H9 (cell line): ENCODE data around the gene MT2A. TPM values are rescaled to one million over a fixed set of nuclear protein-coding genes. Genes with fewer than 3 reads are reported as not detected.

Experiments used
- DNase-seq: peaks from one replicate; pipeline ENCODE4 v3.0.0-alpha.2; 2017
- H2AFZ ChIP-seq: one replicate; pipeline ENCODE4 v1.6.1; 2013; ENCODE audit warnings: mild to moderate bottlenecking, low read length, control low read depth, moderate library complexity
- H2AK5ac ChIP-seq: 2 replicates; pipeline ENCODE4 v1.6.1; 2013; ENCODE audit warnings: low read length, control low read depth, mixed read lengths; ENCODE audit not compliant: insufficient read length
- H2BK120ac ChIP-seq: one replicate; pipeline ENCODE4 v1.6.1; 2013; ENCODE audit warnings: low read depth, mild to moderate bottlenecking, low read length, control low read depth, inconsistent platforms; ENCODE audit not compliant: poor library complexity, severe bottlenecking
- H2BK12ac ChIP-seq: 2 replicates; pipeline ENCODE4 v1.6.1; 2013; ENCODE audit warnings: low read length, control low read depth, mixed read lengths, low read depth; ENCODE audit not compliant: insufficient read length
- H2BK15ac ChIP-seq: 2 replicates; pipeline ENCODE4 v1.6.1; 2013; ENCODE audit warnings: low read depth, low read length, control low read depth
- H2BK20ac ChIP-seq: one replicate; pipeline ENCODE4 v1.6.1; 2013; ENCODE audit warnings: low read depth, mild to moderate bottlenecking, low read length, control low read depth, inconsistent platforms; ENCODE audit not compliant: poor library complexity, severe bottlenecking
- H2BK5ac ChIP-seq: 2 replicates; pipeline ENCODE4 v1.6.1; 2013; ENCODE audit warnings: low read length, control low read depth, mixed read lengths; ENCODE audit not compliant: insufficient read length
- H3K14ac ChIP-seq: 2 replicates; pipeline ENCODE4 v1.6.1; 2013; ENCODE audit warnings: low read length, control low read depth; ENCODE audit not compliant: insufficient read depth
- H3K18ac ChIP-seq: 2 replicates; pipeline ENCODE4 v1.6.1; 2013; ENCODE audit warnings: low read depth, mild to moderate bottlenecking, mixed read lengths, low read length, control low read depth; ENCODE audit not compliant: insufficient read length
- H3K23ac ChIP-seq: 2 replicates; pipeline ENCODE4 v1.6.1; 2013; ENCODE audit warnings: low read length, control low read depth, mixed read lengths, low read depth; ENCODE audit not compliant: insufficient read length
- H3K23me2 ChIP-seq: 2 replicates; pipeline ENCODE4 v1.6.1; 2013; ENCODE audit warnings: low read depth, mild to moderate bottlenecking, mixed read lengths, low read length, control low read depth; ENCODE audit not compliant: insufficient read length, poor library complexity, severe bottlenecking
- H3K27ac ChIP-seq: 2 replicates; pipeline ENCODE4 v1.5.1; 2013; ENCODE audit warnings: low read length, control low read depth, mixed read lengths, low read depth; ENCODE audit not compliant: insufficient read length
- H3K27me3 ChIP-seq: 2 replicates; pipeline ENCODE4 v1.6.1; 2013; ENCODE audit warnings: low read length, control low read depth, inconsistent platforms; ENCODE audit not compliant: insufficient read depth
- H3K4ac ChIP-seq: 2 replicates; pipeline ENCODE4 v1.6.1; 2013; ENCODE audit warnings: low read depth, mild to moderate bottlenecking, control low read depth, inconsistent platforms, low read length, moderate library complexity
- H3K4me1 ChIP-seq: 2 replicates; pipeline ENCODE4 v1.6.1; 2013; ENCODE audit warnings: low read length, control low read depth, inconsistent platforms; ENCODE audit not compliant: insufficient read depth
- H3K4me2 ChIP-seq: 2 replicates; pipeline ENCODE4 v1.6.1; 2013; ENCODE audit warnings: low read length, control low read depth, mixed read lengths; ENCODE audit not compliant: insufficient read length, insufficient read depth
- H3K56ac ChIP-seq: 2 replicates; pipeline ENCODE4 v1.6.1; 2013; ENCODE audit warnings: low read depth, mild to moderate bottlenecking, mixed read lengths, low read length, control low read depth; ENCODE audit not compliant: insufficient read length
- H3K79me1 ChIP-seq: 2 replicates; pipeline ENCODE4 v1.6.1; 2013; ENCODE audit warnings: low read depth, mild to moderate bottlenecking, moderate library complexity, low read length, control low read depth, inconsistent platforms; ENCODE audit not compliant: insufficient read depth, poor library complexity, severe bottlenecking
- H3K79me2 ChIP-seq: 2 replicates; pipeline ENCODE4 v1.6.1; 2013; ENCODE audit warnings: low read length, control low read depth, inconsistent platforms; ENCODE audit not compliant: insufficient read depth
- H3K9ac ChIP-seq: 2 replicates; pipeline ENCODE4 v1.6.1; 2013; ENCODE audit warnings: low read length, control low read depth, mixed read lengths; ENCODE audit not compliant: insufficient read length; ENCODE audit errors: extremely low read depth
- H3K9me3 ChIP-seq: one replicate; pipeline ENCODE4 v1.6.1; 2013; ENCODE audit warnings: low read depth, low read length, inconsistent platforms; ENCODE audit not compliant: control insufficient read depth
- H3T11ph ChIP-seq: one replicate; pipeline ENCODE4 v1.6.1; 2013; ENCODE audit warnings: mild to moderate bottlenecking, low read length, control low read depth, inconsistent platforms
- H4K20me1 ChIP-seq: one replicate; pipeline ENCODE4 v1.6.1; 2013; ENCODE audit not compliant: control insufficient read depth, insufficient read length, insufficient read depth
- H4K5ac ChIP-seq: 2 replicates; pipeline ENCODE4 v1.6.1; 2013; ENCODE audit warnings: low read depth, mild to moderate bottlenecking, mixed read lengths, low read length, control low read depth; ENCODE audit not compliant: insufficient read length
- H4K8ac ChIP-seq: replicated peaks from 2 replicates; pipeline ENCODE4 v1.6.1; 2013; ENCODE audit warnings: low read length, control low read depth, mixed read lengths, low read depth; ENCODE audit not compliant: insufficient read length
- H4K91ac ChIP-seq: 2 replicates; pipeline ENCODE4 v1.6.1; 2013; ENCODE audit warnings: low read depth, mild to moderate bottlenecking, moderate library complexity, mixed read lengths, low read length, control low read depth; ENCODE audit not compliant: insufficient read length
- H3K27ac Mint-ChIP-seq, 3 experiments: 2 replicates in 2 of 3; 3 replicates in 1 of 3; pipeline ENCODE4 v1.8.0; 2020 to 2021; ENCODE audit warnings: mixed read lengths in 3 of 3, mild to moderate bottlenecking in 1 of 3, moderate library complexity in 1 of 3
- H3K27me3 Mint-ChIP-seq: 2 replicates; pipeline ENCODE4 v1.8.0; 2021; ENCODE audit warnings: low read depth, mild to moderate bottlenecking, moderate library complexity, mixed read lengths
- H3K36me3 Mint-ChIP-seq, 3 experiments: 2 replicates in 2 of 3; 3 replicates in 1 of 3; pipeline ENCODE4 v1.8.0; 2020 to 2021; ENCODE audit warnings: low read depth in 3 of 3, mixed read lengths in 3 of 3; ENCODE audit not compliant: insufficient read depth in 1 of 3
- H3K4me1 Mint-ChIP-seq, 2 experiments: 2 replicates each; pipeline ENCODE4 v1.8.0; 2020; ENCODE audit warnings: mixed read lengths in 2 of 2
- H3K4me3 Mint-ChIP-seq, 2 experiments: 2 replicates in 1 of 2; 3 replicates in 1 of 2; pipeline ENCODE4 v1.8.0; 2020 to 2021; ENCODE audit warnings: mild to moderate bottlenecking in 2 of 2, mixed read lengths in 2 of 2, moderate library complexity in 1 of 2
- H3K9me3 Mint-ChIP-seq, 2 experiments: 2 replicates in 1 of 2; 3 replicates in 1 of 2; pipeline ENCODE4 v1.8.0; 2020; ENCODE audit warnings: mild to moderate bottlenecking in 2 of 2, mixed read lengths in 2 of 2, moderate library complexity in 1 of 2
- CTCF ChIP-seq: fragments of 200-600 bp; sonication (generic); conservative IDR thresholded peaks from 3 replicates; pipeline ENCODE4 v1.8.0; 2021; ENCODE audit warnings: antibody characterized with exemption, mild to moderate bottlenecking
- WGBS: extraction: QIAGEN DNeasy Blood & Tissue Kit; methylation state at CpG from one replicate; pipeline ENCODE4 v1.1.7; 2013; ENCODE audit warnings: missing lambda C conversion rate, low lambda C conversion rate, mixed read lengths; ENCODE audit not compliant: insufficient read length; ENCODE audit errors: extremely low coverage; 5-methylcytosine and 5-hydroxymethylcytosine counted together
- total RNA-seq: library from RNA; stranded (reverse); gene quantifications from 2 replicates; pipeline ENCODE4 v1.2.1, GENCODE V29; 2021

The MT2A gene
- total RNA-seq, 1 experiment from 2014 or later: 63.1 TPM

GRCh38 chr16:56589141-56590039 is 19.0 kb upstream of the MT2A start, which contains the start of gene MT3:
Gene MT3, plus strand, starts transcription at chr16:56589528. Its CDS starts 63 bp downstream, at chr16:56589591.
- no peaks in the 10 kb centered on the region; a peak in 2 of 5 replicates for H3K9me3 Mint-ChIP-seq

More at GRCh38 chr16:56589141-56590039, 19.0 kb upstream of the MT2A start, which contains the start of gene MT3:
- Histone ChIP-seq H2BK12ac (no peak within 1 kb of the TSS), H3K4me1 (no peaks in the 10 kb centered on the region), H3K4me2 (peak within 1 kb of the TSS; percentile 73), H4K20me1 (peaks cover 3% of the 10 kb centered on the region), H3K79me1 (no peaks in the 10 kb centered on the region), H3T11ph (no peak within 1 kb of the TSS), H3K4ac (no peak within 1 kb of the TSS), H3K27ac (no peak within 1 kb of the TSS), H3K56ac (no peak within 1 kb of the TSS), H3K23ac (no peak within 1 kb of the TSS), H2BK20ac (no peak within 1 kb of the TSS), H2AK5ac (no peak within 1 kb of the TSS), H3K9me3 (no peaks in the 10 kb centered on the region), H3K9ac (no peak within 1 kb of the TSS), H3K79me2 (no peaks in the 10 kb centered on the region), H4K5ac (no peak within 1 kb of the TSS), H3K27me3 (peaks cover 25% of the 10 kb centered on the region; the same call in 1 of the 2 replicates), H2BK5ac (no peak within 1 kb of the TSS), H3K18ac (no peak within 1 kb of the TSS), H3K14ac (no peak within 1 kb of the TSS), H2BK120ac (no peak within 1 kb of the TSS), H3K23me2 (peaks cover 8% of the 10 kb centered on the region), H2BK15ac (no peak within 1 kb of the TSS), H4K8ac (no peak within 1 kb of the TSS), H4K91ac (no peak within 1 kb of the TSS), H2AFZ (no peak within 1 kb of the TSS)
- peak; percentile 31; the same call in 2 of the 3 replicates for TF ChIP-seq CTCF
- H3K36me3 Mint-ChIP-seq: no peaks in the 10 kb centered on the region
- H3K27ac Mint-ChIP-seq: no peak within 1 kb of the TSS
- WGBS: no CpG with 5 or more reads among the region's 87 CpGs
- peaks cover 6 to 13% of the 10 kb centered on the region in 2 experiments for H3K4me1 Mint-ChIP-seq
- H3K27me3 Mint-ChIP-seq: peaks cover 97% of the 10 kb centered on the region
- peak within 1 kb of the TSS; percentile 67 to 82 for H3K4me3 Mint-ChIP-seq
- peak; percentile 74 for DNase-seq
